GM10248 (cell line): ENCODE results near the gene NOTCH3.

Experiments
- CTCF ChIA-PET: fragments of 300-600 bp; sonication (Branson Sonifier 250); formaldehyde crosslinking; extraction: SDS; loops from one replicate; lab custom pipeline; 2021; ENCODE audit warnings: antibody characterized with exemption; lab: Yijun Ruan, JAX
- POLR2A ChIA-PET: fragments of 350-650 bp; sonication (Branson Sonifier 250); formaldehyde crosslinking; extraction: SDS; loops from one replicate; lab custom pipeline; 2020; ENCODE audit warnings: antibody characterized with exemption; lab: Yijun Ruan, JAX
- DNase-seq: peaks from one replicate; pipeline ENCODE4 v3.0.0; 2012; ENCODE audit errors: extremely low spot score
- CTCF ChIP-seq: IDR thresholded peaks from 2 replicates; pipeline ENCODE4 v1.5.1; 2012; ENCODE audit warnings: mild to moderate bottlenecking, low read depth; ENCODE audit errors: extremely low read depth, missing control alignments, control extremely low read depth

Gene NOTCH3

GRCh38 chr19:15188851-15189250 lies 11.9 kb downstream of the NOTCH3 start:
- POLR2A ChIA-PET, result no interaction called here
- TF ChIP-seq CTCF, result no peak
- CTCF ChIA-PET, result interaction anchor here (1.2 kb wide), 1 partner anchor 367 kb away, joined by 3 read pairs; no protein-coding TSS in a partner anchor
- DNase-seq, result no peak

GRCh38 chr19:15187026-15188007 lies 13.5 kb downstream of the NOTCH3 start:
- POLR2A ChIA-PET, result no interaction called here
- no peak for DNase-seq
- TF ChIP-seq CTCF, result no peak
- CTCF ChIA-PET, result no interaction called here

GRCh38 chr19:15185188-15185587 lies 15.6 kb downstream of the NOTCH3 start:
- TF ChIP-seq CTCF, result no peak
- CTCF ChIA-PET, result interaction anchor here (1.3 kb wide), 1 partner anchor 371 kb away, joined by 3 read pairs; no protein-coding TSS in a partner anchor
- POLR2A ChIA-PET, result interaction anchor here (0.6 kb wide), 1 partner anchor 9 kb away, joined by 8 read pairs; no protein-coding TSS in a partner anchor
- no peak for DNase-seq

- ChIA-PET CTCF (interaction anchor here (1.3 kb wide), 1 partner anchor 371 kb away, joined by 3 read pairs; no protein-coding TSS in a partner anchor), POLR2A (interaction anchor here (0.6 kb wide), 1 partner anchor 8 kb away, joined by 8 read pairs; no protein-coding TSS in a partner anchor)
Observed at GRCh38 chr19:15184776-15185175, 16.0 kb downstream of the NOTCH3 start.

GRCh38 chr19:15181394-15181793 lies 19.4 kb downstream of the NOTCH3 start:
- CTCF ChIA-PET, result interaction anchor here (0.9 to 2.5 kb wide), 2 partner anchors 24 to 374 kb away, joined by 3 to 16 read pairs; no protein-coding TSS in a partner anchor
- TF ChIP-seq CTCF, result no peak
- DNase-seq, result no peak
- POLR2A ChIA-PET, result no interaction called here

More at GRCh38 chr19:15184776-15185175, 16.0 kb downstream of the NOTCH3 start:
- DNase-seq, result no peak
- TF ChIP-seq CTCF, result no peak
